GM04503 (cell line): ENCODE measurements around the gene SRPK3.
"Not testable (repeated sequence)": the region's sequence is repeated elsewhere in the genome, so short reads cannot be mapped to it uniquely, and the experiment has no call there.

Experiments used
- DNase-seq: peaks from one replicate; pipeline ENCODE4 v3.0.0-alpha.2; 2012; ENCODE audit warnings: low read depth

SRPK3 gene

GRCh38 chrX:153780678-153781427, at the start of gene SRPK3:
Gene SRPK3 (plus strand): TSS chrX:153781041. CDS start chrX:153781087, 46 bp downstream.
- DNase-seq: no peak

GRCh38 chrX:153731117-153731844, 49.6 kb upstream of the SRPK3 start:
- DNase-seq: no peak

GRCh38 chrX:153731845-153732215, 49.0 kb upstream of the SRPK3 start:
- no peak for DNase-seq

GRCh38 chrX:153732401-153732800, 48.4 kb upstream of the SRPK3 start:
- DNase-seq: no peak

- no peak for DNase-seq
These were observed 47.1 kb upstream of the SRPK3 start for GRCh38 chrX:153733651-153734240.

- no peak for DNase-seq
These were observed 46.0 kb upstream of the SRPK3 start for GRCh38 chrX:153734871-153735270.

- DNase-seq: no peak
These were observed 45.6 kb upstream of the SRPK3 start for GRCh38 chrX:153735274-153735673.

GRCh38 chrX:153736071-153736820, 44.6 kb upstream of the SRPK3 start:
- DNase-seq: no peak

- no peak for DNase-seq
These were observed 43.9 kb upstream of the SRPK3 start for GRCh38 chrX:153736871-153737441.

GRCh38 chrX:153738056-153738605, 42.7 kb upstream of the SRPK3 start:
- no peak for DNase-seq

GRCh38 chrX:153739754-153740486, 40.9 kb upstream of the SRPK3 start:
- no peak for DNase-seq

GRCh38 chrX:153740631-153741222, 40.1 kb upstream of the SRPK3 start:
- no peak for DNase-seq

GRCh38 chrX:153741446-153741845, 39.4 kb upstream of the SRPK3 start:
- DNase-seq: no peak

- DNase-seq: not testable (repeated sequence)
These were observed 38.7 kb upstream of the SRPK3 start for GRCh38 chrX:153742111-153742510.

- DNase-seq: not testable (repeated sequence)
These were observed 37.9 kb upstream of the SRPK3 start for GRCh38 chrX:153742796-153743467.

- DNase-seq: not testable (repeated sequence)
These were observed 37.2 kb upstream of the SRPK3 start for GRCh38 chrX:153743468-153744209.

GRCh38 chrX:153744210-153745066, 36.4 kb upstream of the SRPK3 start:
- DNase-seq: no peak

GRCh38 chrX:153745067-153745433, 35.8 kb upstream of the SRPK3 start:
- DNase-seq: not testable (repeated sequence)
